HepG2 (cell line): ENCODE data around the gene HMCN1. TPM values are rescaled to one million over a fixed set of nuclear protein-coding genes. Genes with fewer than 3 reads are reported as not detected.

ENCODE experiments used
- ATAC-seq: fragments of 200-7000 bp; cut with Tn5 transposase; 3 replicates; pipeline ENCODE4 v1.9.1; 2020; ENCODE audit warnings: mild to moderate bottlenecking, moderate library complexity
- BruUV-seq: library from RNA; stranded (reverse); fragments of 400-500 nt; replicated peaks from 2 replicates; lab custom pipeline; 2021; lab: Mats Ljungman, UMichigan
- CTCF ChIA-PET: fragments of 300-600 bp; formaldehyde crosslinking; extraction: SDS; loops from one replicate; lab custom pipeline; 2021; ENCODE audit warnings: low total read pairs, inconsistent platforms, low intra/inter-chr PET ratio; lab: Yijun Ruan, JAX
- POLR2A ChIA-PET: fragments of 350-600 bp; sonication (Branson Sonifier 250); formaldehyde crosslinking; loops from one replicate; lab custom pipeline; 2020; ENCODE audit warnings: antibody characterized with exemption, inconsistent platforms; lab: Yijun Ruan, JAX
- DNase-seq: peaks from one replicate; pipeline ENCODE4 v3.0.0-alpha.2; 2015; ENCODE audit warnings: low spot score
- FAIRE-seq: peaks from 3 replicates; lab custom pipeline; 2011; peaks lifted over from hg19 to GRCh38; lab: Jason Lieb, UNC
- H2AFZ ChIP-seq: one replicate; pipeline ENCODE4 v1.6.1; 2011; ENCODE audit warnings: low read length, inconsistent platforms
- H3K27ac ChIP-seq: fragments of 300-600 bp; 3 replicates; pipeline ENCODE4 v1.8.0; 2011; ENCODE audit warnings: mixed run types, mild to moderate bottlenecking, mixed read lengths, low read length, inconsistent platforms; ENCODE audit not compliant: insufficient read depth; ENCODE audit errors: extremely low read length
- H3K27me3 ChIP-seq, 2 experiments: fragments of 200-600 bp in 1 of 2; 2 replicates in 1 of 2; 3 replicates in 1 of 2; pipeline versions ENCODE4 v1.6.0 to v1.8.0; 2011; ENCODE audit warnings: low read length in 2 of 2, mild to moderate bottlenecking in 2 of 2, moderate library complexity in 2 of 2, inconsistent platforms in 1 of 2; ENCODE audit not compliant: insufficient read depth in 2 of 2, control insufficient read depth in 1 of 2
- H3K36me3 ChIP-seq, 2 experiments: fragments of 200-600 bp in 1 of 2; replicated peaks in 1 of 2; 2 replicates in 1 of 2; 3 replicates in 1 of 2; pipeline versions ENCODE4 v1.5.1 to v1.8.0; 2011; ENCODE audit warnings: low read length in 2 of 2, inconsistent platforms in 1 of 2; ENCODE audit not compliant: insufficient read depth in 2 of 2, control insufficient read depth in 1 of 2
- H3K4me1 ChIP-seq: 2 replicates; pipeline ENCODE4 v1.5.1; 2012; ENCODE audit warnings: low read length, inconsistent platforms; ENCODE audit not compliant: insufficient read depth
- H3K4me2 ChIP-seq: 2 replicates; pipeline ENCODE4 v1.6.0; 2011; ENCODE audit warnings: low read depth, low read length, inconsistent platforms
- H3K4me3 ChIP-seq, 3 experiments: fragments of 200-600 bp in 1 of 3; sonication (generic), shearing (Covaris generic) in 1 of 3; replicated peaks in 1 of 3; 2 replicates each; pipeline ENCODE4 v1.5.1; 2011 to 2016; ENCODE audit warnings: low read length in 3 of 3, inconsistent platforms in 2 of 3, low read depth in 2 of 3, mild to moderate bottlenecking in 2 of 3, control low read depth in 1 of 3, mixed read lengths in 1 of 3; ENCODE audit not compliant: insufficient read depth in 1 of 3
- H3K79me2 ChIP-seq: one replicate; pipeline ENCODE4 v1.6.1; 2011; ENCODE audit warnings: low read length, inconsistent platforms; ENCODE audit not compliant: insufficient read depth
- H3K9ac ChIP-seq: 2 replicates; pipeline ENCODE4 v1.6.0; 2011; ENCODE audit warnings: mild to moderate bottlenecking, low read depth, low read length, inconsistent platforms; ENCODE audit not compliant: insufficient read depth
- H3K9me3 ChIP-seq: 2 replicates; pipeline ENCODE4 v1.5.1; 2012; ENCODE audit warnings: mild to moderate bottlenecking, low read length
- H4K20me1 ChIP-seq: 2 replicates; pipeline ENCODE4 v1.6.0; 2011; ENCODE audit warnings: inconsistent platforms, mild to moderate bottlenecking, low read length, moderate library complexity; ENCODE audit not compliant: insufficient read depth
- HNF1A ChIP-seq, 2 experiments: sonication (generic) in 1 of 2; formaldehyde crosslinking in 1 of 2; IDR thresholded peaks; 2 replicates each; pipeline versions ENCODE4 v1.4.0 to v1.6.1; 2016 to 2020; ENCODE audit warnings: borderline replicate concordance in 1 of 2, low read depth in 1 of 2, mild to moderate bottlenecking in 1 of 2, missing genetic modification reagents in 1 of 2
- HNRNPK ChIP-seq: fragments of 200-400 bp; formaldehyde crosslinking; IDR thresholded peaks from 2 replicates; pipeline ENCODE4 v1.6.1; 2018; ENCODE audit warnings: low read length, low read depth, moderate library complexity, mild to moderate bottlenecking; ENCODE audit not compliant: poor library complexity, severe bottlenecking
- HOXA3 ChIP-seq: sonication (generic); formaldehyde crosslinking; IDR thresholded peaks from 2 replicates; pipeline ENCODE4 v1.5.0; 2020; ENCODE audit warnings: missing genetic modification reagents
- KLF6 ChIP-seq: IDR thresholded peaks from 2 replicates; pipeline ENCODE4 v1.8.0; 2016; ENCODE audit warnings: missing biosample characterization, missing genetic modification reagents
- MLXIP ChIP-seq: sonication (generic); formaldehyde crosslinking; IDR thresholded peaks from 2 replicates; pipeline ENCODE4 v1.9.0; 2021; ENCODE audit warnings: missing genetic modification reagents, borderline replicate concordance
- NR2C2 ChIP-seq: sonication (generic); formaldehyde crosslinking; IDR thresholded peaks from 2 replicates; pipeline ENCODE4 v1.4.0; 2020; ENCODE audit warnings: missing genetic modification reagents, mild to moderate bottlenecking, moderate library complexity, borderline replicate concordance
- PCBP1 ChIP-seq: fragments of 200-400 bp; formaldehyde crosslinking; IDR thresholded peaks from 2 replicates; pipeline ENCODE4 v1.6.1; 2017; ENCODE audit warnings: mild to moderate bottlenecking, low read depth, low read length, borderline replicate concordance
- TSC22D2 ChIP-seq: sonication (generic); formaldehyde crosslinking; IDR thresholded peaks from 2 replicates; pipeline ENCODE4 v1.5.1; 2020; ENCODE audit warnings: missing genetic modification reagents, mild to moderate bottlenecking, borderline replicate concordance
- WGBS: methylation state at CpG from one replicate; pipeline ENCODE4 v1.1.6; 2017; ENCODE audit warnings: low lambda C conversion rate; 5-methylcytosine and 5-hydroxymethylcytosine counted together
- in situ Hi-C: cut with HindIII; loops from 2 replicates; pipeline ENCODE4 v1.10.0; 2017; ENCODE audit warnings: low pct_unique_long_range_greater_than_20kb; ENCODE audit not compliant: extremely low pct_ligation_motif_present
- intact Hi-C: fragments of 100-400 bp; cut with micrococcal nuclease; formaldehyde crosslinking; loops from one replicate; pipeline ENCODE4 v1.10.0; 2022; ENCODE audit not compliant: unreplicated experiment
- polyA plus RNA-seq, 8 experiments: library from polyadenylated mRNA; depleted of rRNA in 3 of 8; stranded (reverse) in 7 of 8; unstranded in 1 of 8; fragments of >200 nt; fragmentation: Illumina TruSeq in 4 of 8; extraction: Trizol in 4 of 8; gene quantifications; 2 replicates each; pipeline versions ENCODE4 v1.2.1 to v1.2.3, GENCODE V29; 2011 to 2016; ENCODE audit warnings: low read depth in 4 of 8, missing spikeins in 1 of 8, mixed read lengths in 1 of 8; ENCODE audit not compliant: insufficient read depth in 1 of 8
- total RNA-seq, 5 experiments: library from RNA; depleted of rRNA; stranded (reverse); fragments of >200 nt; fragmentation: Illumina TruSeq; extraction: Trizol; gene quantifications; 2 replicates each; pipeline ENCODE4 v1.2.3, GENCODE V29; 2016; ENCODE audit warnings: low read depth in 1 of 5

HMCN1 gene
- total and polyA plus RNA-seq, 2 of the 13 experiments (the other 11 are each of a cell fraction or from before 2014, with no cell fraction given), result 0.03 TPM; not detected in 1

- ChIA-PET POLR2A (no interaction called here), CTCF (no interaction called here)
- H3K4me1 ChIP-seq, result no peaks in the 10 kb centered on the region
- no peaks in the 10 kb centered on the region for H3K36me3 ChIP-seq
- in situ Hi-C loops, result loop anchor here (10.0 to 25.0 kb wide), 2 partner anchors 372 to 875 kb away; partner anchors contain the start of gene IVNS1ABP
- H3K27ac ChIP-seq, result no peak overlapping the region
- no peak overlapping the region for H3K4me3 ChIP-seq
- 0 out of 5 replicates have a peak, but pooled peaks cover 0 to 4% of the 10 kb centered on the region in 2 experiments for H3K27me3 ChIP-seq
- intact Hi-C loops, result no loop called here
- H3K9ac ChIP-seq, result no peak overlapping the region
- H2AFZ ChIP-seq, result no peak overlapping the region
- no peaks in the 10 kb centered on the region for H3K9me3 ChIP-seq
- no peaks in the 10 kb centered on the region for H4K20me1 ChIP-seq
- FAIRE-seq (no peak), DNase-seq (no peak), ATAC-seq (no peak)
- H3K4me2 ChIP-seq, result no peak overlapping the region
- no peaks in the 10 kb centered on the region for H3K79me2 ChIP-seq
- no TSS peak for BruUV-seq
- peak; percentile 95 for TF ChIP-seq HNRNPK
- TF ChIP-seq PCBP1, result peak; percentile 50; the same call in 1 of the 2 replicates
- no peak for TF ChIP-seq TSC22D2
- TF ChIP-seq, all 625 proteins: peak for 2
Measured at GRCh38 chr1:185686821-185687778, 47.1 kb upstream of the HMCN1 start.

- intact Hi-C loops, result no loop called here
- H3K79me2 ChIP-seq, result no peaks in the 10 kb centered on the region
- DNase-seq, result no peak
- BruUV-seq, result no TSS peak
- H3K4me1 ChIP-seq, result peaks cover 16% of the 10 kb centered on the region
- no peak overlapping the region for H3K27ac ChIP-seq
- CTCF ChIA-PET, result no interaction called here
- H3K4me2 ChIP-seq, result no peak overlapping the region
- H4K20me1 ChIP-seq, result no peaks in the 10 kb centered on the region
- no peak for ATAC-seq
- no peaks in the 10 kb centered on the region for H3K27me3 ChIP-seq
- 55% methylated on average over 2 of the region's 2 CpGs for WGBS
- no peak overlapping the region for H3K9ac ChIP-seq
- in situ Hi-C loops, result loop anchor here (25.0 kb wide), 1 partner anchor 878 kb away; no protein-coding TSS in a partner anchor
- no peak for FAIRE-seq
- no peaks in the 10 kb centered on the region for H3K36me3 ChIP-seq
- H2AFZ ChIP-seq, result no peak overlapping the region
- H3K4me3 ChIP-seq, result no peak overlapping the region
- H3K9me3 ChIP-seq, result no peaks in the 10 kb centered on the region
- POLR2A ChIA-PET, result no interaction called here
- TF ChIP-seq HNF1A (IDR thresholded peaks at IDR 0.05; ENCODE audit: low read depth) (no peak), HNF1A (CRISPR knock-in tag; IDR thresholded peaks at IDR 0.05; ENCODE audit: borderline replicate concordance) (no peak), MLXIP (no peak), NR2C2 (CRISPR knock-in tag) (no peak), HOXA3 (CRISPR knock-in tag) (no peak), KLF6 (no peak)
Measured at GRCh38 chr1:185690527-185690926, 43.7 kb upstream of the HMCN1 start.
